ENCODE measurements around the gene CYFIP2.
A peak's percentile ranks its signal among the peaks of the same experiment; 100 is the strongest.

The CYFIP2 gene

DNA sequence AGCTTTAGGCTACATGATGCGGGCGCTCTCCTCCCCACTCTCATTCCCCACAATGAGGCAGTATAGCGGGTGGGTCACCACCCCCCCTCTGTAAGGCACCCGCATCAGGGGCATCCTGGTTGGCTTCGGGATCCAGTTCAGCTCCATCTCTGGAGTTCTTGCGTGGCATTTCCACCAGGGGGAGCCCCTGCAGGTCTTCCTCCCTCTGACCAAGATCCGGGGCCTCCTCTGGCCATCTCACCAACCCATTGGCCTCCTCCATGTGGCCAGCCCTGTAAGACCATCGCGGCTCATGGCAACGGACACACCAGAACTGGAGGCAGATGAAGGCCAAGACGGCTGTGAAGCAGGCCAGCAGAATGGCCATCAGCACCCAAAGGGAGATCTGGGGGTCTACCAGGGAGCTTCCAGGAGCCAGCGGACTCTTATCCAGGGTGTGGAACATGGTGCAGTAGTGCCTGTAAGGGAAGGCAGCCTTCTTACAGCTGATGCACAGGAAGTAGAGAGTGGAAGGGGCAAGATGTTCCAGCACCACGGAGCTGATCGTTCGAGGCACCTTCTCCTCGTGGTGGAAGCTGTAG is 77.0 kb downstream of the CYFIP2 start:
- no peak overlapping the region for H3K4me3 ChIP-seq (replicated peaks in 1 of 2; ENCODE audit: low read depth in 2 of 2, low read length in 2 of 2)
- peak; percentile 35 to 54 for DNase-seq (ENCODE audit: low read depth in 2 of 2)

DNA sequence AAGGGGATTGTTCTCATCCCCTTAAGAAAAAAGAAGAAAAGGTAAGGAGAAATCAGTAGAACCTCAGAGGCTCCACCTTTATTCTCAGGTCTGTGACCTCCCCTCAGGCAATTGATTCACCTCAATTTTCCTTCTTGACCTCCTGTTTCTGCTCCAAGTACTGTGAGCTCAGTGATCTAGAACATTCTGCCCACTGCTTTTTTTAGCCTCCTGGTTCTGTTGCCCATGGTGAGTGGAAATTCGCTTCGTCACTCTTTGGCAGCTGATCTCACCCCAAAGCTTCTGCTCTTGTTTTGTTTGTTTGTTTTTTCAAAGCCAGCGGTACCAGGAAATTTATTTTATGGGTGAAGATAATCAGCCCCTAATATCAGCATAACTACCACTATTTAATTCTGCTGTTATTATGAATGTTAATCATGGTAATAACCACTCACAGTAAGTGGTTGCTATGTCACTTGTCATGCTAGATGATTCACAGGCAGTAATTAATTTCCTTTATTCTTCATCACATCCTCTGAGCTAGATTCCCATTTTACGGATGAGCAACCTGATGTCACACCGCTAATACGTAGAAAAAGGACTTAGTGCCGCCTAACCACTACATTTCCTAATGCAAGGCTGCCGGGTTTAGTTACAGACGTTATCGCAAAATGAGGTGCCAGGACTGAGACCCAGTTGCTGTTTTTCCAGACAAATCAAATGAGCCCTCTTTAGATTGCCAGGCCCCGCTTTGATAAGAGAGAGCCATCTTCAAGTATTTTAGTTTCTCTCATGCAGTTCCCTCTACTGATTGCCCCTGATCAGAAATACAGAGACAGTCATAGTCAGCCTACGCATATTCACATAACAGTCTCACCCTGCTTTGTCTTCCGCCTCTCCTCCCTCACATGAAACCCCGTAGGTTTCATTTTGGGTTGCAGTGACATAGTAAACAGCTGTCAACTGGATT is 78.2 kb downstream of the CYFIP2 start:
- no peak overlapping the region for H3K4me3 ChIP-seq (replicated peaks in 1 of 2; ENCODE audit: low read depth in 2 of 2, low read length in 2 of 2)
- no peak for DNase-seq (ENCODE audit: low read depth in 2 of 2)
- TF ChIP-seq, protein P1, sequence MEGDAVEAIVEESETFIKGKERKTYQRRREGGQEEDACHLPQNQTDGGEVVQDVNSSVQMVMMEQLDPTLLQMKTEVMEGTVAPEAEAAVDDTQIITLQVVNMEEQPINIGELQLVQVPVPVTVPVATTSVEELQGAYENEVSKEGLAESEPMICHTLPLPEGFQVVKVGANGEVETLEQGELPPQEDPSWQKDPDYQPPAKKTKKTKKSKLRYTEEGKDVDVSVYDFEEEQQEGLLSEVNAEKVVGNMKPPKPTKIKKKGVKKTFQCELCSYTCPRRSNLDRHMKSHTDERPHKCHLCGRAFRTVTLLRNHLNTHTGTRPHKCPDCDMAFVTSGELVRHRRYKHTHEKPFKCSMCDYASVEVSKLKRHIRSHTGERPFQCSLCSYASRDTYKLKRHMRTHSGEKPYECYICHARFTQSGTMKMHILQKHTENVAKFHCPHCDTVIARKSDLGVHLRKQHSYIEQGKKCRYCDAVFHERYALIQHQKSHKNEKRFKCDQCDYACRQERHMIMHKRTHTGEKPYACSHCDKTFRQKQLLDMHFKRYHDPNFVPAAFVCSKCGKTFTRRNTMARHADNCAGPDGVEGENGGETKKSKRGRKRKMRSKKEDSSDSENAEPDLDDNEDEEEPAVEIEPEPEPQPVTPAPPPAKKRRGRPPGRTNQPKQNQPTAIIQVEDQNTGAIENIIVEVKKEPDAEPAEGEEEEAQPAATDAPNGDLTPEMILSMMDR (IDR thresholded peaks at IDR 0.05; ENCODE audit: low read depth, low read length) = no peak

More for the DNA sequence above, 77.0 kb downstream of the CYFIP2 start:
- TF ChIP-seq, protein P1 (IDR thresholded peaks at IDR 0.05; ENCODE audit: low read depth, low read length) = peak; percentile 68

DNA sequence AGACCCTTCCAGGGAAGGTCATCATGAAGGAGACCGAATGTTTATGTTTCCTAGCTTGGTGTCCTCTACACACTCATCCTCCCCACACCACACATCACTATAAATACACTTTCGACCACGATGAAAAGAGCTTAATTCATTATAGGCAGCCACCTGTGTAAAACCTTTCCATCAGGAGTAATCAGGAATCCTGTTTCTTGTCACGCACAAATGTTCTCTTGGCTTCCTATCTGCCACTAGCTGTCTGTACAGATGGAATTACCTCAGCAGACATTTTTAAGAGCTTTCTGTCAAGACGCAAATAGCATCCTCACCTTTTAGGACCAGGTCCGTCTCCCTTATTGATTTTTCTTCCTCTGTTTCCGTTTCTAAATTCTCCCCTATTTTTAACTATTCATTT is 79.1 kb downstream of the CYFIP2 start:
- no peak overlapping the region for H3K4me3 ChIP-seq (replicated peaks in 1 of 2; ENCODE audit: low read depth in 2 of 2, low read length in 2 of 2)
- TF ChIP-seq, protein P1 (IDR thresholded peaks at IDR 0.05; ENCODE audit: low read depth, low read length) = no peak
- no peak for DNase-seq (ENCODE audit: low read depth in 2 of 2)

DNA sequence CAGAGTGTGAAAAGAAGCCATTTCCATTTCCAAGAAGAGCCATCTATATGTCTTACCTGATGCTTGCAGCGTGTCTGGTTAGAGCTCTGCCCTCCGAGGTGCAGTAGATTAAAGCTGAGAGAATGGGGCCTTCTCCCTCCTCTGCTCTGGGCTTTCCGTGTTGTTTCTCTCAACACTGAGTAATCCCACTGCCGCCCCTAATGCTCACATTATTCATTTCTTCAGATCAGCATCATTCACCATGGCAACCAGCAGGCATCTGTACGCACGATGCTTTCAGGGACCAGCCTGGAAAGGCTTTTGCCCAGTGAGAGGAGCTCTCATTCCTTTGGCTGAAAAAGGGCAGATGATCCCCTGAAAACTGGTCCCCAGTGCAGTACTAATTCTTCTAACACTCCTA is 79.6 kb downstream of the CYFIP2 start:
- no peak for DNase-seq (ENCODE audit: low read depth in 2 of 2)
- H3K4me3 ChIP-seq (replicated peaks in 1 of 2; ENCODE audit: low read depth in 2 of 2, low read length in 2 of 2) = no peak overlapping the region
- TF ChIP-seq, protein P1 (IDR thresholded peaks at IDR 0.05; ENCODE audit: low read depth, low read length) = no peak

DNA sequence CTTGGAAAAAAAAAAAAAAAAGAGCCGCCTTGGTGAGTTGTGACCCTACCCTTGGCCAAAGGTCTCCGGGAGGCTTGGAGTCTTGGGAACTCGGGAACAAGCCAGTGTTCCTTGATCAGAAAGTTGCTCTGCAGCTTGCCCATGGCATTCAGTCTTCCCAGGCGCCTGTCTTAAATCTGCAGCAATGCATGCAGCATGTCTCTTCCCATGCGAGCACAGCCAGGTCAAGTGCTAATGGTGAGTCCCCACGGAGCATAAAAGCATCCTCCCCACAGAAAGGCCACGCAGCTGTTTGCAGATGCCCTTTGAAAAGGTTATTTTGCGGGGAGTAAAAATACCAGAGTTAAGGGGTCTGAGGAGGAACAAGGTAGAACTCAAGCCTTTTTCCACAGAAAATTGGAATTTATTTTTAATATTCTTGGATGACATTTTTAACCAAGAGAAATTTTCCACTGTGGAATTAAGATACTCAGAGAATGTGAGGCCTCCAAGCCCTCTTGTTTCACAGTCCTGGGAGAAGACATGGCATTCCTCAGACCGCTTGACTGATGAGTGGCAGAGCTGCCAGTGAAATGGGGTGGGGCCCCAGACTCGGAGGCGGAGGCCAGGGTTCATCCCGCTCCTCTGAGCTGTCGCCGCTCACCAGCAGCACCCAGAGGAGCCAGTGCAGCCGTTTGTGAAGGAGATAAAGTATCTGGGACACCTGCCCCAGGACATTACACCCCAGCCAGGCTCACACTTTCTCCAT is 81.6 kb downstream of the CYFIP2 start:
- no peak for DNase-seq (ENCODE audit: low read depth in 2 of 2)
- TF ChIP-seq, protein P1 (IDR thresholded peaks at IDR 0.05; ENCODE audit: low read depth, low read length) = no peak
- no peak overlapping the region for H3K4me3 ChIP-seq (replicated peaks in 1 of 2; ENCODE audit: low read depth in 2 of 2, low read length in 2 of 2)

DNA sequence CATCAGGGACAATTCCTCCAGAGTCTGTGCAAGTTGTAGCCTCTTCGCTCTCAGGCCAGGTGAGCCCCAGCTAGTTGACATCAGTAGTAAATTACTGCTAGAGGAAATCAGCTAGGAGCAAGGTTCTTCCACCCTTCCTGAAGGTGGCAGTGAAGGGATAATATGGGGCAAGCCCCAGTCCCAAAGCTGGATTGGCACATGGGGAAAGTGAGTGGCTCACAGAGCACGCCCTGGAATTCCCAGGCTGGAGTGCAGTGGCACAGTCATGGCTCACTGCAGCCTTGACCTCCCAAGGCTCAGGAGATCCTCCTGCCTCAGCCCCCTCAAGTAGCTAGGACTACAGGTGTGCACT is 82.1 kb downstream of the CYFIP2 start:
- no peak for DNase-seq (ENCODE audit: low read depth in 2 of 2)
- no peak overlapping the region for H3K4me3 ChIP-seq (replicated peaks in 1 of 2; ENCODE audit: low read depth in 2 of 2, low read length in 2 of 2)
- TF ChIP-seq, protein P1 (IDR thresholded peaks at IDR 0.05; ENCODE audit: low read depth, low read length) = no peak
